Retinal pigment epithelial cell (primary cell): ENCODE results near the gene ARF3.

Experiments used
- DNase-seq: peaks from one replicate; pipeline ENCODE4 v3.0.0-alpha.2; 2010; ENCODE audit warnings: low read depth
- H3K4me3 ChIP-seq: 2 replicates; pipeline ENCODE4 v1.5.1; 2011; ENCODE audit warnings: mild to moderate bottlenecking, low read length, control low read depth, moderate library complexity
- CTCF ChIP-seq: conservative IDR thresholded peaks from 2 replicates; pipeline ENCODE4 v1.5.1; 2011; ENCODE audit warnings: low read depth, low read length, control low read depth, inconsistent platforms

Gene ARF3

DNA sequence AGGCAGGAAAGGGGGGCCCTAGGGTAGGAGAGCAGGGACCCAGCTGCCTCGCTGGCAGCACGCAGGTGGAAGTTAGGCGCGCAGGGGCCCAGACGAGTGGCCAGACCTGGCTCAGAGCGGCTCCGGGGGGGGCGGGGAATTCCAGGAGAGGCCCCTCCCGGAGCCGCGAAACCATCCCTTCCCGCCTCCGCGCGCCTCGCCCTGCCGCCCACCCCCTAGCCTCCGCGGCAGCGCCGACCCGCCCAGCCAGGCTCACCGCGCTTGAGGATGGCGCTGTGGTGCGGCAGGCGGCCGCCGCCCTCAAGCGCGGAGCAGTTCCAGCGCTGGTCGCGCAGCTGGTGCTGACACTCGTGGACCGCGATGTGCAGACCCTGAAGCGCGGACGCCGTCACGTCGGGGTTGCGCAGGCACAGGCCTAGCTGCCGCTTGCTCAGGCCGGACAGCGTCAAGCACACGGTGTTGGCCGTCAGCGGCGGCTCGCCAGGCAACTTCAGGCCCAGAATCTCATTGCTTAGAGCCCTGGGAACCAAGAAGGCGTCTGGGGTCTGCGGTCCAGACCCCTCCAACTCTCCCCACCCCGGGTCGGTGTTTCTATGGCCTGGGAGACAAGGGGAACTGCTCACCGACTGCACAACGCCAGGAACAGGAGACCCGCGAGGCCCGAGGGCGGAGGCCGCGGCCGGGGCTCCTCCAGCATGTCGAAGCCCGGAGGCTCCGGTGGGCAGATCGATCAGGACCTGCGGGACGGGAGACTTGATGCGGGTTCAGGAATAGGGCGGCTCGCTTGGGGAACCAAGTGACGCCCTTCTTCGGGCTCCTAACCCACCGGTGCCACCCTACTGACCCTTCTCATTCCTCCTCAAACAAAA is 12.8 kb upstream of the ARF3 start:
- DNase-seq, result no peak
- H3K4me3 ChIP-seq, result no peak overlapping the region
- TF ChIP-seq CTCF, result no peak

- no peak for DNase-seq
- no peak for TF ChIP-seq CTCF
- H3K4me3 ChIP-seq, result no peak overlapping the region
These were observed 12.0 kb upstream of the ARF3 start for GRCh38 chr12:48969160-48969771.

DNA sequence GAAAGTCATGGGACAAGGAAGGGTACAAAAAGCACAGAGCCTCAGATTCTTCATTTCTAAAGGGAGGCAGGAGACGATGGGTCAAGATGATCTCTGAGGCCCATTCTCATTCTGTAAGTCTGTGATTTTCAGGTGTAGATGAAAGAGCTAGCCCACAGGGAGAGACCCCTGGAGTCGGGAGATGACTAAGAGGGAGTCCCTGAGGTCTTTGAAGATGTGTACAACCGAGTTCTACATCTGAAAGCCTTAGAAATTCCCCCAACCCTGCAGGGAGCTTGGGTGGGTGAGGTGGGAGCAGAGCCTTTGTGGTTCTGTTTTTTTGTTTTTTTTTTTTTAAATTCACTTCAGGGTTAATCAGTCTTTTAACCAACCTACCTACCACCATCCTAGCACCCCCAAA is 11.2 kb upstream of the ARF3 start:
- H3K4me3 ChIP-seq, result no peak overlapping the region
- no peak for DNase-seq
- no peak for TF ChIP-seq CTCF

GRCh38 chr12:48967991-48968390 is 10.7 kb upstream of the ARF3 start:
- H3K4me3 ChIP-seq, result no peak overlapping the region
- TF ChIP-seq CTCF, result no peak
- no peak for DNase-seq

GRCh38 chr12:48966177-48966895 is 9.0 kb upstream of the ARF3 start:
- no peak for TF ChIP-seq CTCF
- no peak for DNase-seq
- no peak overlapping the region for H3K4me3 ChIP-seq

- peak; percentile 49 for TF ChIP-seq CTCF
- no peak overlapping the region for H3K4me3 ChIP-seq
- no peak for DNase-seq
These were observed 8.1 kb upstream of the ARF3 start for GRCh38 chr12:48965298-48965838.
